Cerebellar cortex (tissue), 1 donor: ENCODE measurements around the gene WNK1.

ENCODE experiments used
- DNase-seq: peaks from one replicate; pipeline ENCODE4 v3.0.0-alpha.2; 2015; ENCODE audit warnings: low spot score

The WNK1 gene

DNA sequence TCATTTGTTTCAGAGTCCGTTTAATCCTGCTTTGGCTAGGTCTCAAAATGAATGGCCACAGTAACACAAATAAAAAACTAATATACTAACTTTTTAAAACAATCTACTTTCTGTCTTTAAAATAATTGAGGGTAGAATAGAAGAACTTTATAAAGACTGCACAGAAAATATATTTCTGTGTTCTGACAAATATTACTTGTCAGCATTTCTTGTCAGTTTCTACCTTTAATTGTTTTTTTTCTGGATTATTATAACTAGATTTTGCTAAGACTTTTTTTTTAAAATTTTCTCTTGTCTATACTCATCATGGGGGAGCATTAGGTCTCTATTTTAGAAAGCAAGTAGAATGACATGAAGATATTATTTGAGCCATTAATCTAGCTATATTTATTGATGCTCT is 110.9 kb downstream of the WNK1 start:
- no peak for DNase-seq

- no peak for DNase-seq
Measured at GRCh38 chr12:865614-866013, 113.2 kb downstream of the WNK1 start.

- DNase-seq, result no peak
Measured at GRCh38 chr12:867905-868304, 115.5 kb downstream of the WNK1 start.

DNA sequence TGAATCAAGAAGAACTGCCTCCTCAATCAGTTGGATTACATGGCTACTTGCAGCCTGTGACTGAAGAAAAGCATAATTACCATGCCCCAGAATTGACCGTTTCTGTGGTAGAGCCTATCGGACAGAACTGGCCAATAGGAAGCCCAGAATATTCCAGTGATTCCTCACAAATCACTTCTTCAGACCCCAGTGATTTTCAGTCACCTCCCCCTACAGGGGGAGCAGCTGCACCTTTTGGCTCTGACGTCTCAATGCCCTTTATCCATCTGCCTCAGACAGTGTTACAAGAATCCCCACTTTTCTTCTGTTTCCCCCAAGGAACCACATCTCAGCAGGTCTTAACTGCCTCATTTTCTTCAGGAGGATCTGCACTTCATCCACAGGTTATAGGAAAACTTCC is 116.3 kb downstream of the WNK1 start:
- DNase-seq, result no peak

DNA sequence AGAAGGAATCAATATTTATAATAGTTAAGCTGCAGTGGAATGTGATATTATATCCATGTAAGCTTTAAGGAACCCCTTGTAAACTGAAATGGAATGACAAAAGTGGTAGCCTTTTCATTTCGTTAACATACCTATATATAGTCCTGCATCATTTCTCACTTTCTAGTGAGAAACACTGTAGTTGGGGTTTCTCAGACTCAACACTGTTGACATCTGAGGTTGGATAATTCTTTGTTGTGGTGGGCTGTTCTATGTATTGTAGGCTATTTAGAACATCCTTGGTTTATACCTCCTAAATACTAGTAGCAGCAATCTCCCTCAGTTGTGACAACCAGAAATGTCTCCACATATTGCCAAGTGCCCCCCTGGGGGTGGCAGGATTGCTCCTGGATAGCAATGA is 118.0 kb downstream of the WNK1 start:
- no peak for DNase-seq

GRCh38 chr12:873954-874353 is 121.6 kb downstream of the WNK1 start:
- no peak for DNase-seq

GRCh38 chr12:879641-880040 is 127.3 kb downstream of the WNK1 start:
- DNase-seq, result no peak

GRCh38 chr12:880656-881055 is 128.3 kb downstream of the WNK1 start:
- DNase-seq, result no peak

GRCh38 chr12:884746-885414 is 132.5 kb downstream of the WNK1 start:
- no peak for DNase-seq

DNA sequence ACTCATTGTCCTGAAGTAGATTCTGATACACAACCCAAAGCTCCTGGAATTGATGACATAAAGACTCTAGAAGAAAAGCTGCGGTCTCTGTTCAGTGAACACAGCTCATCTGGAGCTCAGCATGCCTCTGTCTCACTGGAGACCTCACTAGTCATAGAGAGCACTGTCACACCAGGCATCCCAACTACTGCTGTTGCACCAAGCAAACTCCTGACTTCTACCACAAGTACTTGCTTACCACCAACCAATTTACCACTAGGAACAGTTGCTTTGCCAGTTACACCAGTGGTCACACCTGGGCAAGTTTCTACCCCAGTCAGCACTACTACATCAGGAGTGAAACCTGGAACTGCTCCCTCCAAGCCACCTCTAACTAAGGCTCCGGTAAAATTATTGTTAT is 133.3 kb downstream of the WNK1 start:
- DNase-seq, result no peak

DNA sequence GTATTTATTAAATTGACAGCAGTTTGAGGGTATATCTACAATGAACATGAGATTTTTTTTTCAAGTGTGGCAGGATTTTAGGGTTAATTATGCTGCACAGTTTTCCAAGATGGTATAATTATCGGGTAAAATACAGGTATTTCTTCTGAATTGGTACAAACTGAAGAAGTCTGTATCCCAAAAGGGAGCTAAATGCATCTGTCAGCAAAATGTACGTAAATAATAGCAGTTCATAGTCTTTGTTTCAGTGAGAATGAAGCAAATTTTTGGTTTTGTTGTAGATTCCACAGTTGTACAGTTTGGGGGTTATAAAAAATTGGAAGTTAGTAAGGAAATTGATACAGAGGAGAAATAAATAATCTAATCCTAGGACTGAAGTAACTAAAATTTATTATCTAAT is 133.8 kb downstream of the WNK1 start:
- no peak for DNase-seq

- DNase-seq, result no peak
Measured at GRCh38 chr12:894226-894625, 141.8 kb downstream of the WNK1 start.

DNA sequence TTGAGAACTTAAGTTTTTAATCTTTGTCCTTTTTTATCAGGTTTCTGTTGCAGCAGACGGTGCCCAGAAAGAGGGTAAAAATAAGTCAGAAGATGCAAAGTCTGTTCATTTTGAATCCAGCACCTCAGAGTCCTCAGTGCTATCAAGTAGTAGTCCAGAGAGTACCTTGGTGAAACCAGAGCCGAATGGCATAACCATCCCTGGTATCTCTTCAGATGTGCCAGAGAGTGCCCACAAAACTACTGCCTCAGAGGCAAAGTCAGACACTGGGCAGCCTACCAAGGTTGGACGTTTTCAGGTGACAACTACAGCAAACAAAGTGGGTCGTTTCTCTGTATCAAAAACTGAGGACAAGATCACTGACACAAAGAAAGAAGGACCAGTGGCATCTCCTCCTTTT is 143.7 kb downstream of the WNK1 start:
- no peak for DNase-seq

GRCh38 chr12:897386-897785 is 145.0 kb downstream of the WNK1 start:
- no peak for DNase-seq

GRCh38 chr12:902581-902980 is 150.2 kb downstream of the WNK1 start:
- no peak for DNase-seq

DNA sequence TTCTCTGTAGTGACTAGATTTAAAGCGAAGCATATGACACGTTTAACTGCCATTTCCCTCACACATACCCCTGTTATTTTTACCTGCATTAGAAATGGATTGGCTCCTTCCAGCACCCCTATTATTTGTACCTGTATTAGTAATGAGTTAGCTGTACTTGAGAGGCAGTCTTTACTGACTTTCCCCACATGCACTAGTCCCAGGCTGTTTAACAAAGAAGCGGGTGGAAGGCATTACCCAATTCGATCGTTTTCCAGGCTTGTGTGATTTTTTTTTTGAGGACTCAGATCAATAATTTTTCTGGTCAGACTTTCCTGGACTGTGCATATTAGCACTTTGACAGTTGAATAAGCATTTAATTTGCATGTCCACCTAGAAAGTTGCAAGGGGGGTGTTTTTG is 150.7 kb downstream of the WNK1 start:
- DNase-seq, result no peak

DNA sequence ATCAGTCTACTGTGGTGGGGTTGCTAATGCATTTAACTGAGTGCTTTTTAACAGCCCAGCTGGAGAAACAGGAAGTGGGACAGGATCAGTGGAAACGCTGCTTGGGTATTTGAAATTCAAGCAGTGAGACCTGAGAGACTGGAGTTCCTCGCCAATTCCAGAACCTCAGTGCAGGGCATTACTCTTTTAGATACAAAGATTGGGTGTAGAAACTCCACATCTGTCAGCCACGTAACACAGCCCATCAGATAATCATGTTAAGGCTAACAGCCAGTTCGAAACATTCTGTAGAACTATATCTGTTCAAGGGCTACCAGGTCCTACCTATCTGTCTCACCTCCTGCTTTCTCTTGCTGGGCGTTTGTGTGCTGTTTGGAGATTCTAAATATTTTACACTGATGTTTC is 151.6 kb downstream of the WNK1 start:
- DNase-seq, result no peak

DNA sequence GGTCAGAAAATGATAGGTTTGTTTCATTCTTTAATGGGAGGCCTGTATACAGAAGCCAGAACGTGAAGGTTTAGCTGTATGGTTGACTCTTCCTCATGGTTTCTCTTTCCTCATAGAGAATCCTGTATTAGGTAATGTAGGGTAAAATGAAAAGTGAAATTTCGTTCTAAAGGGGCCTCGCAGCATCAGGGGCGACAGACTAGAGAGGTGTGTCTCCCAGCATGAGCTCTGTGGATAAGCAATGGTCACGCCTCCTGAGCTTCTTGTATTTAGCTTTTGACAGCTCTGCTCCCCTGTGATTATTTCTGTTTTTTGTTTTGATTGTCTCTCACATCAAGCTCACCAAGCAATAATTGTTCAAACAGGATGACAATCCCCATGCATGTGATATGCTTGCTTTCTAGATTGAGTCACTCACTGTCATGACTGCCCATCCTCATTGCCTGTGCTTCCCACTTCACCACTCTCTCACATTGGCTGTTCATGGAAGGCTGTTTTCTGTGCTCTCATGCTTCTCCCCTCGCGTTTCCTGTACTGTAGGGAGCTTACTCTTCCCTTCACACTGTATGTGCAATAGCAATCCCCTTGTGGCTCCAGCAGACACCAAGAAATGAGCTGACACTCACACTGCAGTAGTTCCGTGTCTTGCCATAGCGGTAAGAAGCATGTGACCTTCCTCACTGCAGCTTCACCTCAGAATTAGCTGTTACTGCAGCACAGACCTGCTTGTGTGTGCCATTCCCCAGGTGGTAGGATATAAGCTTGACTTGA is 153.1 kb downstream of the WNK1 start:
- DNase-seq, result no peak

GRCh38 chr12:906062-906585 is 153.7 kb downstream of the WNK1 start:
- DNase-seq, result no peak

GRCh38 chr12:907413-908185 is 155.2 kb downstream of the WNK1 start:
- DNase-seq, result no peak

- no peak for DNase-seq
Measured at GRCh38 chr12:909861-910260, 157.5 kb downstream of the WNK1 start.

DNA sequence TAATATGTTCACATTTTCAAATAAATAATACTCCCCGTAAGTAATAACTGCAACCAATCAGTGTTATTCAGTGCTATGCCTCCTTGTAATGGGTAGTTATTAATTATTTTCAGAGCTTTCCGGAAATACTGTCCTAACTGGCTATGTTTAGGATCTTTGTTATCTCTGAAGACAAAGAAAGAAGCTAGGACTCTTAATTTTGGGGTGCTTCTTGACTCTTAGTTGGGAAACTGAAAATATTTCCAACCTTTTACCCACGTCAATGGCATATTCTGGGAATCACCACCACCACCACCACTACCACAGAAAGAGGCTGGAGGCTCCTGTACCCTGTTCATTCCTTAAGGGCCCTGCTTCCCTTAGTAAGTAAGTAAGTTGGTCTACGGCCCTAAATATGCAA is 158.0 kb downstream of the WNK1 start:
- DNase-seq, result no peak
